Astrocyte (in vitro differentiated cells and primary cell): ENCODE data around the gene TNRC6A. TPM values are rescaled to one million over a fixed set of nuclear protein-coding genes. Genes with fewer than 3 reads are reported as not detected.
A peak's percentile ranks its signal among the peaks of the same experiment; 100 is the strongest.

Experiments used
- DNase-seq: peaks from one replicate; pipeline ENCODE4 v3.0.0-alpha.2; 2010; ENCODE audit warnings: low read depth
- FAIRE-seq: peaks from 2 replicates; lab custom pipeline; 2011; peaks lifted over from hg19 to GRCh38; lab: Jason Lieb, UNC
- H2AFZ ChIP-seq: 2 replicates; pipeline ENCODE4 v1.6.0; 2012; ENCODE audit warnings: low read depth, low read length, inconsistent platforms
- H3K27ac ChIP-seq: 2 replicates; pipeline ENCODE4 v1.5.1; 2011; ENCODE audit warnings: low read depth, low read length, inconsistent platforms
- H3K27me3 ChIP-seq: 2 replicates; pipeline ENCODE4 v1.6.0; 2011; ENCODE audit warnings: low read length, inconsistent platforms; ENCODE audit not compliant: insufficient read depth
- H3K36me3 ChIP-seq: 2 replicates; pipeline ENCODE4 v1.5.1; 2011; ENCODE audit warnings: low read length, inconsistent platforms; ENCODE audit not compliant: insufficient read depth
- H3K4me1 ChIP-seq: 2 replicates; pipeline ENCODE4 v1.5.1; 2011; ENCODE audit warnings: low read length, inconsistent platforms; ENCODE audit not compliant: insufficient read depth
- H3K4me2 ChIP-seq: 2 replicates; pipeline ENCODE4 v1.6.0; 2012; ENCODE audit warnings: low read length, inconsistent platforms
- H3K4me3 ChIP-seq: 2 replicates; pipeline ENCODE4 v1.5.1; 2011; ENCODE audit warnings: low read depth, mild to moderate bottlenecking, low read length, inconsistent platforms; ENCODE audit not compliant: insufficient read depth
- H3K79me2 ChIP-seq: 2 replicates; pipeline ENCODE4 v1.6.0; 2012; ENCODE audit warnings: mild to moderate bottlenecking, low read length, inconsistent platforms; ENCODE audit not compliant: insufficient read depth
- H3K9ac ChIP-seq: 2 replicates; pipeline ENCODE4 v1.6.0; 2012; ENCODE audit warnings: mild to moderate bottlenecking, low read length, inconsistent platforms
- H3K9me3 ChIP-seq: 2 replicates; pipeline ENCODE4 v1.5.1; 2012; ENCODE audit warnings: low read depth, mild to moderate bottlenecking, low read length, inconsistent platforms; ENCODE audit not compliant: insufficient read depth
- H4K20me1 ChIP-seq: 2 replicates; pipeline ENCODE4 v1.6.0; 2012; ENCODE audit warnings: low read length, inconsistent platforms; ENCODE audit not compliant: insufficient read depth
- H3K27ac Mint-ChIP-seq: one replicate; pipeline ENCODE4 v1.8.0; 2021; ENCODE audit warnings: mild to moderate bottlenecking, mixed read lengths; ENCODE audit not compliant: unreplicated experiment
- H3K27me3 Mint-ChIP-seq: one replicate; pipeline ENCODE4 v1.8.0; 2021; ENCODE audit warnings: low read depth, mixed read lengths; ENCODE audit not compliant: unreplicated experiment
- H3K36me3 Mint-ChIP-seq: one replicate; pipeline ENCODE4 v1.8.0; 2021; ENCODE audit warnings: low read depth, mixed read lengths; ENCODE audit not compliant: unreplicated experiment
- H3K4me1 Mint-ChIP-seq: one replicate; pipeline ENCODE4 v1.8.0; 2021; ENCODE audit warnings: low read depth, mixed read lengths; ENCODE audit not compliant: unreplicated experiment
- H3K4me3 Mint-ChIP-seq: one replicate; pipeline ENCODE4 v1.8.0; 2021; ENCODE audit warnings: mild to moderate bottlenecking, moderate library complexity, mixed read lengths; ENCODE audit not compliant: unreplicated experiment
- H3K9me3 Mint-ChIP-seq: one replicate; pipeline ENCODE4 v1.8.0; 2021; ENCODE audit warnings: mild to moderate bottlenecking, mixed read lengths; ENCODE audit not compliant: unreplicated experiment
- CTCF ChIP-seq: IDR thresholded peaks from 2 replicates; pipeline ENCODE4 v1.5.1; 2011; ENCODE audit warnings: low read depth, mild to moderate bottlenecking, inconsistent platforms, low read length, moderate library complexity; ENCODE audit not compliant: insufficient read depth
- EZH2 ChIP-seq: IDR thresholded peaks from 2 replicates; pipeline ENCODE4 v1.6.1; 2012; ENCODE audit warnings: mild to moderate bottlenecking, low read length, inconsistent platforms; ENCODE audit not compliant: insufficient read depth
- total RNA-seq: library from RNA; stranded (reverse); gene quantifications from 2 replicates; pipeline ENCODE4 v1.2.1, GENCODE V29; 2021

Gene TNRC6A
- total RNA-seq, 1 donor from 2014 or later, result 51.1 TPM

- H3K36me3 ChIP-seq, result no peaks in the 10 kb centered on the region
- TF ChIP-seq EZH2 (no peak), CTCF (no peak)
- no peaks in the 10 kb centered on the region for H3K9me3 ChIP-seq
- Mint-ChIP-seq H3K27ac (no peak overlapping the region), H3K9me3 (peaks cover 1% of the 10 kb centered on the region), H3K4me1 (peaks cover 4% of the 10 kb centered on the region), H3K36me3 (no peaks in the 10 kb centered on the region), H3K27me3 (peaks cover 14% of the 10 kb centered on the region), H3K4me3 (no peak overlapping the region)
- no peaks in the 10 kb centered on the region for H3K27me3 ChIP-seq
- no peak overlapping the region for H3K4me3 ChIP-seq
- H3K79me2 ChIP-seq, result no peaks in the 10 kb centered on the region
- H3K4me1 ChIP-seq, result peaks cover 30% of the 10 kb centered on the region
- no peak overlapping the region for H3K9ac ChIP-seq
- no peak overlapping the region for H3K4me2 ChIP-seq
- H3K27ac ChIP-seq, result peak overlapping the region; percentile 9
- no peak overlapping the region for H2AFZ ChIP-seq
- DNase-seq (peak; percentile 73), FAIRE-seq (no peak)
- no peaks in the 10 kb centered on the region for H4K20me1 ChIP-seq
Observed at GRCh38 chr16:24850289-24850938, 121.0 kb downstream of the TNRC6A start.

- Histone ChIP-seq H3K4me1 (peaks cover 30% of the 10 kb centered on the region), H3K9ac (no peak overlapping the region), H3K27me3 (no peaks in the 10 kb centered on the region), H3K9me3 (no peaks in the 10 kb centered on the region), H3K4me2 (peak overlapping the region; percentile 49), H2AFZ (no peak overlapping the region), H4K20me1 (no peaks in the 10 kb centered on the region), H3K36me3 (no peaks in the 10 kb centered on the region), H3K27ac (peak overlapping the region; percentile 21), H3K4me3 (no peak overlapping the region), H3K79me2 (no peaks in the 10 kb centered on the region)
- FAIRE-seq (no peak), DNase-seq (peak; percentile 71)
- TF ChIP-seq EZH2 (no peak), CTCF (no peak)
- Mint-ChIP-seq H3K4me3 (no peak overlapping the region), H3K27me3 (peaks cover 14% of the 10 kb centered on the region), H3K27ac (peak overlapping the region; percentile 53), H3K36me3 (no peaks in the 10 kb centered on the region), H3K4me1 (peaks cover 4% of the 10 kb centered on the region), H3K9me3 (peaks cover 1% of the 10 kb centered on the region)
Observed at GRCh38 chr16:24851700-24852099, 122.2 kb downstream of the TNRC6A start.

- H3K4me1 ChIP-seq, result peaks cover 30% of the 10 kb centered on the region
- Mint-ChIP-seq H3K4me1 (peaks cover 4% of the 10 kb centered on the region), H3K27ac (peak overlapping the region; percentile 53), H3K9me3 (peaks cover 1% of the 10 kb centered on the region), H3K27me3 (peaks cover 8% of the 10 kb centered on the region), H3K36me3 (no peaks in the 10 kb centered on the region), H3K4me3 (no peak overlapping the region)
- FAIRE-seq (no peak), DNase-seq (no peak)
- H3K79me2 ChIP-seq, result no peaks in the 10 kb centered on the region
- H3K4me3 ChIP-seq, result no peak overlapping the region
- H3K36me3 ChIP-seq, result no peaks in the 10 kb centered on the region
- H4K20me1 ChIP-seq, result no peaks in the 10 kb centered on the region
- no peak for TF ChIP-seq EZH2
- no peak for TF ChIP-seq CTCF
- no peak overlapping the region for H3K9ac ChIP-seq
- H2AFZ ChIP-seq, result no peak overlapping the region
- no peaks in the 10 kb centered on the region for H3K9me3 ChIP-seq
- H3K27me3 ChIP-seq, result no peaks in the 10 kb centered on the region
- peak overlapping the region; percentile 49 for H3K4me2 ChIP-seq
- no peak overlapping the region for H3K27ac ChIP-seq
Observed at GRCh38 chr16:24852281-24852721, 122.8 kb downstream of the TNRC6A start.
